HG03097 (cell line): ENCODE data around the gene LDB2.

Source experiments
- ATAC-seq: cut with Tn5 transposase; IDR thresholded peaks from one replicate; pipeline ENCODE4 v1.9.1; 2021; ENCODE audit not compliant: unreplicated experiment, low FRiP score

The LDB2 gene

GRCh38 chr4:16887887-16888286 is 10.6 kb downstream of the LDB2 start:
- ATAC-seq, result no peak

- no peak for ATAC-seq
These were observed 13.6 kb downstream of the LDB2 start for GRCh38 chr4:16884673-16885460.

GRCh38 chr4:16883806-16884205 is 14.6 kb downstream of the LDB2 start:
- ATAC-seq, result no peak

- no peak for ATAC-seq
These were observed 17.1 kb downstream of the LDB2 start for GRCh38 chr4:16881151-16881884.

- ATAC-seq, result no peak
These were observed 23.0 kb downstream of the LDB2 start for GRCh38 chr4:16875487-16875886.

- no peak for ATAC-seq
These were observed 28.7 kb downstream of the LDB2 start for GRCh38 chr4:16869594-16870245.

- no peak for ATAC-seq
These were observed 29.8 kb downstream of the LDB2 start for GRCh38 chr4:16868674-16869073.

- no peak for ATAC-seq
These were observed 30.6 kb downstream of the LDB2 start for GRCh38 chr4:16867827-16868226.

GRCh38 chr4:16866974-16867373 is 31.5 kb downstream of the LDB2 start:
- ATAC-seq, result no peak

- ATAC-seq, result no peak
These were observed 32.6 kb downstream of the LDB2 start for GRCh38 chr4:16865897-16866283.

GRCh38 chr4:16865209-16865896 is 33.1 kb downstream of the LDB2 start:
- no peak for ATAC-seq

- ATAC-seq, result no peak
These were observed 34.2 kb downstream of the LDB2 start for GRCh38 chr4:16864199-16864598.

- ATAC-seq, result no peak
These were observed 35.7 kb downstream of the LDB2 start for GRCh38 chr4:16862697-16863096.

- no peak for ATAC-seq
These were observed 37.9 kb downstream of the LDB2 start for GRCh38 chr4:16860516-16860915.

- no peak for ATAC-seq
These were observed 39.4 kb downstream of the LDB2 start for GRCh38 chr4:16859031-16859430.

- ATAC-seq, result no peak
These were observed 40.1 kb downstream of the LDB2 start for GRCh38 chr4:16858275-16858752.

- ATAC-seq, result no peak
These were observed 41.0 kb downstream of the LDB2 start for GRCh38 chr4:16857425-16857824.

GRCh38 chr4:16853640-16854039 is 44.8 kb downstream of the LDB2 start:
- no peak for ATAC-seq

GRCh38 chr4:16852644-16853043 is 45.8 kb downstream of the LDB2 start:
- no peak for ATAC-seq

- ATAC-seq, result no peak
These were observed 46.2 kb downstream of the LDB2 start for GRCh38 chr4:16852228-16852627.
